Kidney (tissue), 14 donors: ENCODE data around the gene RABL3. TPM values are rescaled to one million over a fixed set of nuclear protein-coding genes. Genes with fewer than 3 reads are reported as not detected.

ENCODE experiments used
- DNase-seq, 5 donors: peaks; one replicate each; pipeline ENCODE4 v3.0.0-alpha.2; 2013 to 2020
- FAIRE-seq: peaks from 2 replicates; lab custom pipeline; 2012; peaks lifted over from hg19 to GRCh38; lab: Jason Lieb, UNC
- H3K27ac ChIP-seq, 2 donors: one replicate each; pipeline ENCODE4 v1.7.0; 2013; ENCODE audit warnings: low read depth in 2 of 2, low read length in 2 of 2, inconsistent platforms in 1 of 2
- H3K27me3 ChIP-seq: one replicate; pipeline ENCODE4 v1.7.1; 2013; ENCODE audit warnings: low read length, inconsistent platforms; ENCODE audit not compliant: control insufficient read depth, insufficient read depth
- H3K36me3 ChIP-seq, 3 donors: one replicate each; pipeline versions ENCODE4 v1.7.0 to v1.7.1; 2013; ENCODE audit warnings: low read length in 3 of 3, control low read depth in 1 of 3, inconsistent platforms in 1 of 3; ENCODE audit not compliant: insufficient read depth in 3 of 3, control insufficient read depth in 2 of 3
- H3K4me1 ChIP-seq, 3 donors: one replicate each; pipeline versions ENCODE4 v1.7.0 to v1.7.1; 2013; ENCODE audit warnings: low read length in 3 of 3, inconsistent platforms in 1 of 3, low read depth in 1 of 3; ENCODE audit not compliant: control insufficient read depth in 2 of 3, insufficient read depth in 2 of 3
- H3K4me3 ChIP-seq, 3 donors: one replicate each; pipeline versions ENCODE4 v1.7.0 to v1.8.1; 2013; ENCODE audit warnings: low read length in 3 of 3, control low read depth in 1 of 3, inconsistent platforms in 1 of 3
- H3K9ac ChIP-seq, 3 donors: one replicate each; pipeline versions ENCODE4 v1.7.0 to v1.7.1; 2013; ENCODE audit warnings: low read length in 3 of 3, control low read depth in 1 of 3, inconsistent platforms in 1 of 3
- H3K9me3 ChIP-seq, 3 donors: one replicate each; pipeline versions ENCODE4 v1.7.0 to v1.7.1; 2013; ENCODE audit warnings: low read length in 3 of 3, control low read depth in 1 of 3, inconsistent platforms in 1 of 3; ENCODE audit not compliant: control insufficient read depth in 2 of 3, insufficient read depth in 1 of 3
- intact Hi-C: fragments of 100-400 bp; cut with DNase I; formaldehyde crosslinking; loops from one replicate; pipeline ENCODE4 v1.11.1; 2022
- polyA plus RNA-seq: library from polyadenylated mRNA; stranded (reverse); fragments of 350-450 nt; fragmentation: Illumina TruSeq; extraction: RNeasy Lipid Tissue Mini Kit (QIAGEN cat#74804); gene quantifications from one replicate; pipeline ENCODE4 v1.2.3, GENCODE V29; 2014; ENCODE audit warnings: low read depth, low replicate concordance; ENCODE audit not compliant: insufficient read depth
- total RNA-seq: library from RNA; stranded (reverse); fragmentation: NEBNext Ultra II Directional; extraction: Animal tissue kit (Norgen Biotek cat#: 25700); gene quantifications from one replicate; pipeline ENCODE4 v1.2.1, GENCODE V29; 2021
- TF ChIP-seq, protein P1 (sequence below): IDR thresholded peaks from 3 replicates; pipeline ENCODE4 v1.5.1; 2012; ENCODE audit warnings: mild to moderate bottlenecking, moderate library complexity, borderline replicate concordance; ENCODE audit not compliant: insufficient read depth; ENCODE audit errors: extremely low read depth
- donor health status: control.
- donor health status: control.
- donor health status: control.
- donor health status: control.
- donor health status: control.
- donor health status: DM: yes; HTN: yes; CAD: no.
- donor health status: Normal renal cell carcinoma (clear cell type).

Gene RABL3
- total and polyA plus RNA-seq, 2 donors from 2014 or later: 16.9 to 30.1 TPM

DNA sequence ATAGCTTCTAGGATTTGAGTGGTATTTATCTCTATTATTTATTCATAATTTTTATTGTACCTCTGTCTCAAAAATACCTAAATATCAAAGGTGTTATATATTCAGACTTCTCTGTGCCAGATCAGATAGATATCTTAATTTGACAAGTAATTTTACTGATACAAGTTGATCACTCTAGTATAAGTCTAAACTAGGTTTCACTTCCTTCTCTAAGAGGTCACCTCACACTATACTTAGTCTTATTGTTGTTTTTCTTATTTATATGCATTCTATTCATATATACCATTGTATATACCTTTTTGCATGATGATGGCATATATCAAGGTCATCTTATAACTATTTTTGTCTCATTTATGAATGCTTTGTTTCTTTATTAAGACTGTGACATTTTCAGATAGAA, 33.9 kb downstream of the RABL3 start:
- Histone ChIP-seq H3K4me1 (no peaks in the 10 kb centered on the region), H3K36me3 (peaks cover 0 to 5% (median 0%) of the 10 kb centered on the region in 3 donors), H3K4me3 (no peak overlapping the region), H3K27me3 (no peaks in the 10 kb centered on the region), H3K27ac (no peak overlapping the region), H3K9ac (no peak overlapping the region), H3K9me3 (no peaks in the 10 kb centered on the region)
- no peak for FAIRE-seq
- DNase-seq: no peak
- intact Hi-C loops: no loop called here
- TF ChIP-seq, protein P1, sequence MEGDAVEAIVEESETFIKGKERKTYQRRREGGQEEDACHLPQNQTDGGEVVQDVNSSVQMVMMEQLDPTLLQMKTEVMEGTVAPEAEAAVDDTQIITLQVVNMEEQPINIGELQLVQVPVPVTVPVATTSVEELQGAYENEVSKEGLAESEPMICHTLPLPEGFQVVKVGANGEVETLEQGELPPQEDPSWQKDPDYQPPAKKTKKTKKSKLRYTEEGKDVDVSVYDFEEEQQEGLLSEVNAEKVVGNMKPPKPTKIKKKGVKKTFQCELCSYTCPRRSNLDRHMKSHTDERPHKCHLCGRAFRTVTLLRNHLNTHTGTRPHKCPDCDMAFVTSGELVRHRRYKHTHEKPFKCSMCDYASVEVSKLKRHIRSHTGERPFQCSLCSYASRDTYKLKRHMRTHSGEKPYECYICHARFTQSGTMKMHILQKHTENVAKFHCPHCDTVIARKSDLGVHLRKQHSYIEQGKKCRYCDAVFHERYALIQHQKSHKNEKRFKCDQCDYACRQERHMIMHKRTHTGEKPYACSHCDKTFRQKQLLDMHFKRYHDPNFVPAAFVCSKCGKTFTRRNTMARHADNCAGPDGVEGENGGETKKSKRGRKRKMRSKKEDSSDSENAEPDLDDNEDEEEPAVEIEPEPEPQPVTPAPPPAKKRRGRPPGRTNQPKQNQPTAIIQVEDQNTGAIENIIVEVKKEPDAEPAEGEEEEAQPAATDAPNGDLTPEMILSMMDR: no peak

DNA sequence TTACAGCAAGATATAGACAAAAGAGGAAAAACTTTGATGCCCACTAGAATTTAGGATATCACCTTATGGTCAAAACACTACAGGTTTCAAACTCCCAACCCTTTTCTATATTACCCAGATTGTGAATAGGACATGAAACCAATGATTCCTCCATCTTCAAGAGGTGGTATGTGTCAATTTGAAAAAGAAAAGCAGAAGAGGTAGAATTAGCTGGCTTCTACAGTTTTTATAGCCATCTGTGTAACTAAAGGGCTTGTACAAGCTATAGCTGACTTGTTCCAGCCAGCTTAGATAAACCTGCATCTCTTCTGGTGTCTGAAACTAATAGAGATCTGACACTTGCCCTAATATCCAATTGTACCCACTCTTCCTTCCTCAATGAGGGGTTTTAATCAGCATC, 35.4 kb downstream of the RABL3 start:
- FAIRE-seq: no peak
- intact Hi-C loops: no loop called here
- no peak overlapping the region for H3K4me3 ChIP-seq

GRCh38 chr3:120705884-120706582, 36.3 kb downstream of the RABL3 start:
- Histone ChIP-seq H3K27me3 (no peaks in the 10 kb centered on the region), H3K4me1 (no peaks in the 10 kb centered on the region), H3K4me3 (no peak overlapping the region), H3K36me3 (peaks cover 0 to 5% (median 2%) of the 10 kb centered on the region in 3 donors), H3K9ac (no peak overlapping the region), H3K9me3 (no peaks in the 10 kb centered on the region), H3K27ac (no peak overlapping the region)
- TF ChIP-seq, protein P1: no peak
- FAIRE-seq (no peak), DNase-seq (no peak)
- intact Hi-C loops: no loop called here

More for the DNA sequence above, 35.4 kb downstream of the RABL3 start:
- TF ChIP-seq, protein P1: no peak
- Histone ChIP-seq H3K9ac (no peak overlapping the region), H3K4me1 (no peaks in the 10 kb centered on the region), H3K27me3 (no peaks in the 10 kb centered on the region), H3K36me3 (peaks cover 0 to 5% (median 2%) of the 10 kb centered on the region in 3 donors), H3K9me3 (no peaks in the 10 kb centered on the region), H3K27ac (no peak overlapping the region)
- no peak for DNase-seq
